ENCODE data around the gene BLVRA.
A peak's percentile ranks its signal among the peaks of the same experiment; 100 is the strongest.
"Not testable (repeated sequence)": the region's sequence is repeated elsewhere in the genome, so short reads cannot be mapped to it uniquely, and the experiment has no call there.

Gene BLVRA

GRCh38 chr7:43810195-43810941, 51.9 kb downstream of the BLVRA start:
- peak; percentile 9 for DNase-seq

GRCh38 chr7:43815373-43815772, 56.9 kb downstream of the BLVRA start:
- DNase-seq, result no peak

GRCh38 chr7:43816046-43816797, 57.7 kb downstream of the BLVRA start:
- not testable (repeated sequence) for DNase-seq

- DNase-seq, result not testable (repeated sequence)
Measured at GRCh38 chr7:43823425-43823824, 64.9 kb downstream of the BLVRA start.

- no peak for DNase-seq
Measured at GRCh38 chr7:43823941-43824340, 65.5 kb downstream of the BLVRA start.

- not testable (repeated sequence) for DNase-seq
Measured at GRCh38 chr7:43824513-43824912, 66.0 kb downstream of the BLVRA start.

- no peak for DNase-seq
Measured at GRCh38 chr7:43824963-43825362, 66.5 kb downstream of the BLVRA start.

- no peak for DNase-seq
Measured at GRCh38 chr7:43825391-43825808, 66.9 kb downstream of the BLVRA start.

GRCh38 chr7:43830917-43831316, 72.4 kb downstream of the BLVRA start:
- not testable (repeated sequence) for DNase-seq

- peak; percentile 56 for DNase-seq
Measured at GRCh38 chr7:43834463-43835251, 76.2 kb downstream of the BLVRA start.

GRCh38 chr7:43838201-43838658, 79.8 kb downstream of the BLVRA start:
- DNase-seq, result no peak

GRCh38 chr7:43843296-43843695, 84.8 kb downstream of the BLVRA start:
- DNase-seq, result no peak

- DNase-seq, result peak; percentile 19
Measured at GRCh38 chr7:43844257-43844656, 85.8 kb downstream of the BLVRA start.

GRCh38 chr7:43844662-43845061, 86.2 kb downstream of the BLVRA start:
- DNase-seq, result no peak

GRCh38 chr7:43847496-43847895, 89.0 kb downstream of the BLVRA start:
- DNase-seq, result peak; percentile 43

- DNase-seq, result no peak
Measured at GRCh38 chr7:43849047-43849446, 90.6 kb downstream of the BLVRA start.

GRCh38 chr7:43850348-43851116, 92.1 kb downstream of the BLVRA start:
- no peak for DNase-seq

- no peak for DNase-seq
Measured at GRCh38 chr7:43851805-43852204, 93.3 kb downstream of the BLVRA start.

- no peak for DNase-seq
Measured at GRCh38 chr7:43855176-43855575, 96.7 kb downstream of the BLVRA start.

- no peak for DNase-seq
Measured at GRCh38 chr7:43856316-43856715, 97.8 kb downstream of the BLVRA start.
